GOT3 (cell line): ENCODE results near the gene NELFE.
"Not testable (repeated sequence)": the region's sequence is repeated elsewhere in the genome, so short reads cannot be mapped to it uniquely, and the experiment has no call there.

Experiments
- DNase-seq: peaks from one replicate; lab custom pipeline; 2025; ENCODE audit warnings: mixed read lengths; lab: John Stamatoyannopoulos, UW

NELFE gene

GRCh38 chr6:31918069-31918720 is 40.6 kb downstream of the NELFE start:
- DNase-seq: no peak

- no peak for DNase-seq
Measured at GRCh38 chr6:31915756-31916155, 43.0 kb downstream of the NELFE start.

- no peak for DNase-seq
Measured at GRCh38 chr6:31915351-31915750, 43.4 kb downstream of the NELFE start.

GRCh38 chr6:31911826-31912585 is 46.8 kb downstream of the NELFE start:
- DNase-seq: no peak

GRCh38 chr6:31909298-31909697 is 49.5 kb downstream of the NELFE start:
- not testable (repeated sequence) for DNase-seq

GRCh38 chr6:31908791-31909190 is 50.0 kb downstream of the NELFE start:
- DNase-seq: no peak

- DNase-seq: not testable (repeated sequence)
Measured at GRCh38 chr6:31908255-31908654, 50.5 kb downstream of the NELFE start.

GRCh38 chr6:31907158-31907813 is 51.5 kb downstream of the NELFE start:
- no peak for DNase-seq

- DNase-seq: not testable (repeated sequence)
Measured at GRCh38 chr6:31906727-31907126, 52.0 kb downstream of the NELFE start.

GRCh38 chr6:31906122-31906521 is 52.6 kb downstream of the NELFE start:
- DNase-seq: no peak

- no peak for DNase-seq
Measured at GRCh38 chr6:31905041-31905440, 53.7 kb downstream of the NELFE start.

- no peak for DNase-seq
Measured at GRCh38 chr6:31903957-31904356, 54.8 kb downstream of the NELFE start.
